Measurements from ENCODE around the gene RGMA.
"Not testable (repeated sequence)": the region's sequence is repeated elsewhere in the genome, so short reads cannot be mapped to it uniquely, and the experiment has no call there.

RGMA gene

GRCh38 chr15:93046120-93046519 lies 42.9 kb downstream of the RGMA start:
- DNase-seq = peak; percentile 21

GRCh38 chr15:93045191-93045785 lies 43.7 kb downstream of the RGMA start:
- DNase-seq = no peak

GRCh38 chr15:93044301-93045190 lies 44.5 kb downstream of the RGMA start:
- DNase-seq = no peak

GRCh38 chr15:93043621-93044300 lies 45.2 kb downstream of the RGMA start:
- peak; percentile 18 for DNase-seq

GRCh38 chr15:93042691-93043378 lies 46.2 kb downstream of the RGMA start:
- DNase-seq = no peak

GRCh38 chr15:93042211-93042610 lies 46.8 kb downstream of the RGMA start:
- no peak for DNase-seq

GRCh38 chr15:93041159-93041547 lies 47.9 kb downstream of the RGMA start:
- DNase-seq = no peak

- DNase-seq = no peak
Observed at GRCh38 chr15:93040288-93041158, 48.5 kb downstream of the RGMA start.

GRCh38 chr15:93039562-93040287 lies 49.3 kb downstream of the RGMA start:
- DNase-seq = not testable (repeated sequence)

GRCh38 chr15:93037820-93038705 lies 50.9 kb downstream of the RGMA start:
- DNase-seq = no peak

- DNase-seq = peak; percentile 73
Observed at GRCh38 chr15:93036951-93037819, 51.8 kb downstream of the RGMA start.

- DNase-seq = peak; percentile 85
Observed at GRCh38 chr15:93035953-93036810, 52.8 kb downstream of the RGMA start.

- DNase-seq = no peak
Observed at GRCh38 chr15:93035092-93035915, 53.7 kb downstream of the RGMA start.

GRCh38 chr15:93034512-93034911 lies 54.5 kb downstream of the RGMA start:
- no peak for DNase-seq

- DNase-seq = no peak
Observed at GRCh38 chr15:93033434-93034045, 55.5 kb downstream of the RGMA start.

GRCh38 chr15:93032515-93033206 lies 56.4 kb downstream of the RGMA start:
- not testable (repeated sequence) for DNase-seq

All from NCI-H82 (cell line).